GM12878 (cell line): ENCODE data around the gene ABCC5.

ENCODE experiments used
- MXI1 ChIP-seq: fragments of 150-350 bp; IDR thresholded peaks from 2 replicates; pipeline ENCODE4 v1.6.1; 2011; ENCODE audit warnings: low read depth, mild to moderate bottlenecking, inconsistent platforms, low read length, improper control_type of control experiment
- RCOR1 ChIP-seq: conservative IDR thresholded peaks from 2 replicates; pipeline ENCODE4 v1.6.1; 2012; ENCODE audit warnings: low read depth, low read length, improper control_type of control experiment
- TCF7 ChIP-seq: IDR thresholded peaks from 2 replicates; pipeline ENCODE4 v1.6.1; 2014; ENCODE audit warnings: antibody characterized with exemption, borderline replicate concordance

GRCh38 chr3:183906234-183906921, 111.3 kb downstream of the ABCC5 start:
- no peak for TF ChIP-seq RCOR1
- no peak for TF ChIP-seq MXI1
- no peak for TF ChIP-seq TCF7
